ENCODE results near the gene PVALB.
A peak's percentile ranks its signal among the peaks of the same experiment; 100 is the strongest.

PVALB gene

GRCh38 chr22:36775964-36776669 is 40.7 kb downstream of the PVALB start, which contains the start of gene IFT27:
TSS of gene IFT27 (minus strand) at chr22:36776119. CDS start at chr22:36775707, 412 bp downstream.
- ChIA-PET POLR2A (interaction anchor here (0.6 kb wide), 1 partner anchor 247 kb away, joined by 3 read pairs; the partner anchor contains the start of gene EIF3D), CTCF (interaction anchor here (0.9 to 3.7 kb wide), 6 partner anchors 11 to 269 kb away, joined by 3 to 54 read pairs (median 8); no protein-coding TSS in a partner anchor)
- peak; percentile 100 for DNase-seq
- Histone ChIP-seq H3K27ac (ENCODE audit: insufficient read depth in 1 of 2, low read depth in 1 of 2, low read length in 2 of 2, poor library complexity in 1 of 2, severe bottlenecking in 2 of 2) (peak within 1 kb of the TSS; percentile 58 to 81), H3K27me3 (replicated peaks in 2 of 5; ENCODE audit: control insufficient read depth in 4 of 5, insufficient read depth in 5 of 5, low read length in 4 of 5) (no peaks in the 10 kb centered on the region), H3K4me1 (ENCODE audit: control extremely low read depth in 1 of 4, control insufficient read depth in 4 of 4, insufficient read depth in 4 of 4, low read length in 3 of 4) (peaks cover 3 to 18% (median 13%) of the 10 kb centered on the region in 4 experiments), H3K36me3 (ENCODE audit: control insufficient read depth in 4 of 4, insufficient read depth in 4 of 4, low read length in 3 of 4) (no peaks in the 10 kb centered on the region), H3K9me3 (ENCODE audit: control extremely low read depth in 1 of 5, control insufficient read depth in 4 of 5, insufficient read depth in 2 of 5, low read depth in 1 of 5, low read length in 4 of 5) (peaks cover 0 to 3% (median 0%) of the 10 kb centered on the region in 5 experiments), H3K4me3 (ENCODE audit: control insufficient read depth in 1 of 7, extremely low read depth in 1 of 7, insufficient read depth in 4 of 7, low read depth in 2 of 7, low read length in 6 of 7) (peak within 1 kb of the TSS; percentile 59 to 87 (median 81))
- whole genome bisulfite sequencing (ENCODE audit: insufficient coverage): under 1% methylated on average over 43 of the region's 43 CpGs

- Histone ChIP-seq H3K27me3 (replicated peaks in 2 of 5; ENCODE audit: control insufficient read depth in 4 of 5, insufficient read depth in 5 of 5, low read length in 4 of 5) (no peaks in the 10 kb centered on the region), H3K36me3 (ENCODE audit: control insufficient read depth in 4 of 4, insufficient read depth in 4 of 4, low read length in 3 of 4) (no peaks in the 10 kb centered on the region), H3K4me1 (ENCODE audit: control extremely low read depth in 1 of 4, control insufficient read depth in 4 of 4, insufficient read depth in 4 of 4, low read length in 3 of 4) (peaks cover 3 to 24% (median 19%) of the 10 kb centered on the region in 4 experiments), H3K4me3 (ENCODE audit: control insufficient read depth in 1 of 7, extremely low read depth in 1 of 7, insufficient read depth in 4 of 7, low read depth in 2 of 7, low read length in 6 of 7) (peak overlapping the region; percentile 59 to 87 (median 81)), H3K9me3 (ENCODE audit: control extremely low read depth in 1 of 5, control insufficient read depth in 4 of 5, insufficient read depth in 2 of 5, low read depth in 1 of 5, low read length in 4 of 5) (peaks cover 0 to 3% (median 0%) of the 10 kb centered on the region in 5 experiments), H3K27ac (ENCODE audit: insufficient read depth in 1 of 2, low read depth in 1 of 2, low read length in 2 of 2, poor library complexity in 1 of 2, severe bottlenecking in 2 of 2) (peak overlapping the region; percentile 58 to 81)
- WGBS (ENCODE audit: insufficient coverage): 0% methylated on average over 15 of the region's 23 CpGs
- ChIA-PET CTCF (interaction anchor here (0.9 to 3.7 kb wide), 9 partner anchors 12 to 269 kb away, joined by 3 to 54 read pairs (median 3); no protein-coding TSS in a partner anchor), POLR2A (no interaction called here)
- DNase-seq: peak in 2 of 3 donors; percentile 59 to 64
Measured at GRCh38 chr22:36775586-36775963, 41.3 kb downstream of the PVALB start.

GRCh38 chr22:36773935-36774334 is 42.9 kb downstream of the PVALB start:
- Histone ChIP-seq H3K36me3 (ENCODE audit: control insufficient read depth in 4 of 4, insufficient read depth in 4 of 4, low read length in 3 of 4) (no peaks in the 10 kb centered on the region), H3K27ac (ENCODE audit: insufficient read depth in 1 of 2, low read depth in 1 of 2, low read length in 2 of 2, poor library complexity in 1 of 2, severe bottlenecking in 2 of 2) (no peak overlapping the region), H3K27me3 (replicated peaks in 2 of 5; ENCODE audit: control insufficient read depth in 4 of 5, insufficient read depth in 5 of 5, low read length in 4 of 5) (no peaks in the 10 kb centered on the region), H3K4me3 (ENCODE audit: control insufficient read depth in 1 of 7, extremely low read depth in 1 of 7, insufficient read depth in 4 of 7, low read depth in 2 of 7, low read length in 6 of 7) (no peak overlapping the region), H3K9me3 (ENCODE audit: control extremely low read depth in 1 of 5, control insufficient read depth in 4 of 5, insufficient read depth in 2 of 5, low read depth in 1 of 5, low read length in 4 of 5) (peaks cover 0 to 3% (median 0%) of the 10 kb centered on the region in 5 experiments), H3K4me1 (ENCODE audit: control extremely low read depth in 1 of 4, control insufficient read depth in 4 of 4, insufficient read depth in 4 of 4, low read length in 3 of 4) (peaks cover 3 to 38% (median 30%) of the 10 kb centered on the region in 4 experiments)
- POLR2A ChIA-PET: no interaction called here
- CTCF ChIA-PET: interaction anchor here (0.7 to 3.7 kb wide), 17 partner anchors 8 to 303 kb away, joined by 3 to 54 read pairs (median 5); no protein-coding TSS in a partner anchor
- 41% methylated on average over 1 of the region's 3 CpGs for WGBS (ENCODE audit: insufficient coverage)
- DNase-seq: peak; percentile 59 to 72 (median 65)

- 99% methylated on average over 8 of the region's 8 CpGs for WGBS (ENCODE audit: insufficient coverage)
- Histone ChIP-seq H3K27me3 (replicated peaks in 2 of 5; ENCODE audit: control insufficient read depth in 4 of 5, insufficient read depth in 5 of 5, low read length in 4 of 5) (no peaks in the 10 kb centered on the region), H3K4me1 (ENCODE audit: control extremely low read depth in 1 of 4, control insufficient read depth in 4 of 4, insufficient read depth in 4 of 4, low read length in 3 of 4) (peaks cover 3 to 38% (median 30%) of the 10 kb centered on the region in 4 experiments), H3K4me3 (ENCODE audit: control insufficient read depth in 1 of 7, extremely low read depth in 1 of 7, insufficient read depth in 4 of 7, low read depth in 2 of 7, low read length in 6 of 7) (no peak overlapping the region), H3K36me3 (ENCODE audit: control insufficient read depth in 4 of 4, insufficient read depth in 4 of 4, low read length in 3 of 4) (peaks cover 0 to 2% (median 0%) of the 10 kb centered on the region in 4 experiments), H3K27ac (ENCODE audit: insufficient read depth in 1 of 2, low read depth in 1 of 2, low read length in 2 of 2, poor library complexity in 1 of 2, severe bottlenecking in 2 of 2) (no peak overlapping the region), H3K9me3 (ENCODE audit: control extremely low read depth in 1 of 5, control insufficient read depth in 4 of 5, insufficient read depth in 2 of 5, low read depth in 1 of 5, low read length in 4 of 5) (no peaks in the 10 kb centered on the region)
- ChIA-PET CTCF (interaction anchor here (1.3 to 2.8 kb wide), 2 partner anchors 16 to 30 kb away, joined by 3 to 27 read pairs; no protein-coding TSS in a partner anchor), POLR2A (no interaction called here)
- DNase-seq: no peak
Measured at GRCh38 chr22:36772451-36772850, 44.4 kb downstream of the PVALB start.

- Histone ChIP-seq H3K27me3 (replicated peaks in 2 of 5; ENCODE audit: control insufficient read depth in 4 of 5, insufficient read depth in 5 of 5, low read length in 4 of 5) (no peaks in the 10 kb centered on the region), H3K4me3 (ENCODE audit: control insufficient read depth in 1 of 7, extremely low read depth in 1 of 7, insufficient read depth in 4 of 7, low read depth in 2 of 7, low read length in 6 of 7) (no peak overlapping the region), H3K4me1 (ENCODE audit: control extremely low read depth in 1 of 4, control insufficient read depth in 4 of 4, insufficient read depth in 4 of 4, low read length in 3 of 4) (peaks cover under 1 to 33% (median 27%) of the 10 kb centered on the region in 4 experiments), H3K36me3 (ENCODE audit: control insufficient read depth in 4 of 4, insufficient read depth in 4 of 4, low read length in 3 of 4) (peaks cover 0 to 8% (median 2%) of the 10 kb centered on the region in 4 experiments), H3K9me3 (ENCODE audit: control extremely low read depth in 1 of 5, control insufficient read depth in 4 of 5, insufficient read depth in 2 of 5, low read depth in 1 of 5, low read length in 4 of 5) (no peaks in the 10 kb centered on the region), H3K27ac (ENCODE audit: insufficient read depth in 1 of 2, low read depth in 1 of 2, low read length in 2 of 2, poor library complexity in 1 of 2, severe bottlenecking in 2 of 2) (no peak overlapping the region)
- ChIA-PET CTCF (interaction anchor here (0.6 to 2.8 kb wide), 3 partner anchors 15 to 240 kb away, joined by 3 to 27 read pairs (median 3); no protein-coding TSS in a partner anchor), POLR2A (no interaction called here)
- DNase-seq: no peak
- WGBS (ENCODE audit: insufficient coverage): 98% methylated on average over 13 of the region's 13 CpGs
Measured at GRCh38 chr22:36771356-36772063, 45.3 kb downstream of the PVALB start.

- 56% methylated on average over 9 of the region's 11 CpGs for WGBS (ENCODE audit: insufficient coverage)
- peak in 2 of 3 donors; percentile 59 to 64 for DNase-seq
- CTCF ChIA-PET: interaction anchor here (0.8 to 2.9 kb wide), 4 partner anchors 10 to 207 kb away, joined by 3 to 27 read pairs (median 7); no protein-coding TSS in a partner anchor
Measured at GRCh38 chr22:36770513-36771231, 46.2 kb downstream of the PVALB start.

More at GRCh38 chr22:36770513-36771231, 46.2 kb downstream of the PVALB start:
- Histone ChIP-seq H3K4me1 (ENCODE audit: control extremely low read depth in 1 of 4, control insufficient read depth in 4 of 4, insufficient read depth in 4 of 4, low read length in 3 of 4) (peaks cover 0 to 32% (median 26%) of the 10 kb centered on the region in 4 experiments), H3K27me3 (replicated peaks in 2 of 5; ENCODE audit: control insufficient read depth in 4 of 5, insufficient read depth in 5 of 5, low read length in 4 of 5) (no peaks in the 10 kb centered on the region), H3K4me3 (ENCODE audit: control insufficient read depth in 1 of 7, extremely low read depth in 1 of 7, insufficient read depth in 4 of 7, low read depth in 2 of 7, low read length in 6 of 7) (no peak overlapping the region), H3K36me3 (ENCODE audit: control insufficient read depth in 4 of 4, insufficient read depth in 4 of 4, low read length in 3 of 4) (peaks cover 0 to 13% (median 4%) of the 10 kb centered on the region in 4 experiments), H3K9me3 (ENCODE audit: control extremely low read depth in 1 of 5, control insufficient read depth in 4 of 5, insufficient read depth in 2 of 5, low read depth in 1 of 5, low read length in 4 of 5) (no peaks in the 10 kb centered on the region), H3K27ac (ENCODE audit: insufficient read depth in 1 of 2, low read depth in 1 of 2, low read length in 2 of 2, poor library complexity in 1 of 2, severe bottlenecking in 2 of 2) (no peak overlapping the region)
- POLR2A ChIA-PET: no interaction called here

Data from common myeloid progenitor, CD34-positive (primary cell).